Astrocyte (in vitro differentiated cells and primary cell): ENCODE data around the gene CUL7. TPM values are rescaled to one million over a fixed set of nuclear protein-coding genes. Genes with fewer than 3 reads are reported as not detected.

ENCODE experiments used
- DNase-seq: peaks from one replicate; pipeline ENCODE4 v3.0.0-alpha.2; 2010; ENCODE audit warnings: low read depth
- FAIRE-seq: peaks from 2 replicates; lab custom pipeline; 2011; peaks lifted over from hg19 to GRCh38; lab: Jason Lieb, UNC
- H2AFZ ChIP-seq: 2 replicates; pipeline ENCODE4 v1.6.0; 2012; ENCODE audit warnings: low read depth, low read length, inconsistent platforms
- H3K27ac ChIP-seq: 2 replicates; pipeline ENCODE4 v1.5.1; 2011; ENCODE audit warnings: low read depth, low read length, inconsistent platforms
- H3K27me3 ChIP-seq: 2 replicates; pipeline ENCODE4 v1.6.0; 2011; ENCODE audit warnings: low read length, inconsistent platforms; ENCODE audit not compliant: insufficient read depth
- H3K36me3 ChIP-seq: 2 replicates; pipeline ENCODE4 v1.5.1; 2011; ENCODE audit warnings: low read length, inconsistent platforms; ENCODE audit not compliant: insufficient read depth
- H3K4me1 ChIP-seq: 2 replicates; pipeline ENCODE4 v1.5.1; 2011; ENCODE audit warnings: low read length, inconsistent platforms; ENCODE audit not compliant: insufficient read depth
- H3K4me2 ChIP-seq: 2 replicates; pipeline ENCODE4 v1.6.0; 2012; ENCODE audit warnings: low read length, inconsistent platforms
- H3K4me3 ChIP-seq: 2 replicates; pipeline ENCODE4 v1.5.1; 2011; ENCODE audit warnings: low read depth, mild to moderate bottlenecking, low read length, inconsistent platforms; ENCODE audit not compliant: insufficient read depth
- H3K79me2 ChIP-seq: 2 replicates; pipeline ENCODE4 v1.6.0; 2012; ENCODE audit warnings: mild to moderate bottlenecking, low read length, inconsistent platforms; ENCODE audit not compliant: insufficient read depth
- H3K9ac ChIP-seq: 2 replicates; pipeline ENCODE4 v1.6.0; 2012; ENCODE audit warnings: mild to moderate bottlenecking, low read length, inconsistent platforms
- H3K9me3 ChIP-seq: 2 replicates; pipeline ENCODE4 v1.5.1; 2012; ENCODE audit warnings: low read depth, mild to moderate bottlenecking, low read length, inconsistent platforms; ENCODE audit not compliant: insufficient read depth
- H4K20me1 ChIP-seq: 2 replicates; pipeline ENCODE4 v1.6.0; 2012; ENCODE audit warnings: low read length, inconsistent platforms; ENCODE audit not compliant: insufficient read depth
- H3K27ac Mint-ChIP-seq: one replicate; pipeline ENCODE4 v1.8.0; 2021; ENCODE audit warnings: mild to moderate bottlenecking, mixed read lengths; ENCODE audit not compliant: unreplicated experiment
- H3K27me3 Mint-ChIP-seq: one replicate; pipeline ENCODE4 v1.8.0; 2021; ENCODE audit warnings: low read depth, mixed read lengths; ENCODE audit not compliant: unreplicated experiment
- H3K36me3 Mint-ChIP-seq: one replicate; pipeline ENCODE4 v1.8.0; 2021; ENCODE audit warnings: low read depth, mixed read lengths; ENCODE audit not compliant: unreplicated experiment
- H3K4me1 Mint-ChIP-seq: one replicate; pipeline ENCODE4 v1.8.0; 2021; ENCODE audit warnings: low read depth, mixed read lengths; ENCODE audit not compliant: unreplicated experiment
- H3K4me3 Mint-ChIP-seq: one replicate; pipeline ENCODE4 v1.8.0; 2021; ENCODE audit warnings: mild to moderate bottlenecking, moderate library complexity, mixed read lengths; ENCODE audit not compliant: unreplicated experiment
- H3K9me3 Mint-ChIP-seq: one replicate; pipeline ENCODE4 v1.8.0; 2021; ENCODE audit warnings: mild to moderate bottlenecking, mixed read lengths; ENCODE audit not compliant: unreplicated experiment
- EZH2 ChIP-seq: IDR thresholded peaks from 2 replicates; pipeline ENCODE4 v1.6.1; 2012; ENCODE audit warnings: mild to moderate bottlenecking, low read length, inconsistent platforms; ENCODE audit not compliant: insufficient read depth
- total RNA-seq: library from RNA; stranded (reverse); gene quantifications from 2 replicates; pipeline ENCODE4 v1.2.1, GENCODE V29; 2021
- TF ChIP-seq, protein P1 (sequence below): IDR thresholded peaks from 2 replicates; pipeline ENCODE4 v1.5.1; 2011; ENCODE audit warnings: low read depth, mild to moderate bottlenecking, inconsistent platforms, low read length, moderate library complexity; ENCODE audit not compliant: insufficient read depth

Gene CUL7
- total RNA-seq, 1 donor from 2014 or later: 21.2 TPM

DNA sequence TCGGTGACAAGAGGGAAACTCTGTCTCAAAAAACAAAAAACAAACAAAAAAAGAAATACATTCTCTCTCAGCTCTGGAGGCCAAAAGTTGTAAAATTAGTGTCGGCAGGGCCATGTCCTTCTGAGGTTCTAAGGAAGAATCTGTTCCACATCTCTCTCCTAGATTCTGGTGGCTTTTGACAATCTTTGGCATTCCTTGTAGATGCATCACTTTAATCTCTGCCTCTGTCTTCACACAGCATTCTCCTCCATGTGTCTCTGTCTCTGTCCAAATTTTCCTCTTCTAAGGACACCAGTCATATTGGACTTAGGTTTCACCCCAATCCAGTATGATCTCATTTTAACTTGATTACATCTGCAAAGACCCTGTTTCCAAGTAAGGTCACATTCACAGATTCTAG lies 60.2 kb downstream of the CUL7 start:
- DNase-seq (no peak), FAIRE-seq (peak; percentile 47)
- TF ChIP-seq, protein P1, sequence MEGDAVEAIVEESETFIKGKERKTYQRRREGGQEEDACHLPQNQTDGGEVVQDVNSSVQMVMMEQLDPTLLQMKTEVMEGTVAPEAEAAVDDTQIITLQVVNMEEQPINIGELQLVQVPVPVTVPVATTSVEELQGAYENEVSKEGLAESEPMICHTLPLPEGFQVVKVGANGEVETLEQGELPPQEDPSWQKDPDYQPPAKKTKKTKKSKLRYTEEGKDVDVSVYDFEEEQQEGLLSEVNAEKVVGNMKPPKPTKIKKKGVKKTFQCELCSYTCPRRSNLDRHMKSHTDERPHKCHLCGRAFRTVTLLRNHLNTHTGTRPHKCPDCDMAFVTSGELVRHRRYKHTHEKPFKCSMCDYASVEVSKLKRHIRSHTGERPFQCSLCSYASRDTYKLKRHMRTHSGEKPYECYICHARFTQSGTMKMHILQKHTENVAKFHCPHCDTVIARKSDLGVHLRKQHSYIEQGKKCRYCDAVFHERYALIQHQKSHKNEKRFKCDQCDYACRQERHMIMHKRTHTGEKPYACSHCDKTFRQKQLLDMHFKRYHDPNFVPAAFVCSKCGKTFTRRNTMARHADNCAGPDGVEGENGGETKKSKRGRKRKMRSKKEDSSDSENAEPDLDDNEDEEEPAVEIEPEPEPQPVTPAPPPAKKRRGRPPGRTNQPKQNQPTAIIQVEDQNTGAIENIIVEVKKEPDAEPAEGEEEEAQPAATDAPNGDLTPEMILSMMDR: no peak
- no peak for TF ChIP-seq EZH2
- H3K4me1 Mint-ChIP-seq: peaks cover 4% of the 10 kb centered on the region
- Histone ChIP-seq H3K4me2 (no peak overlapping the region), H3K4me1 (no peaks in the 10 kb centered on the region), H3K9ac (no peak overlapping the region), H3K4me3 (no peak overlapping the region), H3K36me3 (peaks cover 12% of the 10 kb centered on the region), H4K20me1 (peaks cover 29% of the 10 kb centered on the region), H3K9me3 (no peaks in the 10 kb centered on the region), H3K27ac (no peak overlapping the region), H2AFZ (no peak overlapping the region), H3K79me2 (peaks cover 28% of the 10 kb centered on the region), H3K27me3 (no peaks in the 10 kb centered on the region)
- H3K9me3 Mint-ChIP-seq: no peaks in the 10 kb centered on the region
- peaks cover 12% of the 10 kb centered on the region for H3K36me3 Mint-ChIP-seq
- no peak overlapping the region for H3K4me3 Mint-ChIP-seq
- H3K27me3 Mint-ChIP-seq: no peaks in the 10 kb centered on the region
- peak overlapping the region; percentile 13 for H3K27ac Mint-ChIP-seq

DNA sequence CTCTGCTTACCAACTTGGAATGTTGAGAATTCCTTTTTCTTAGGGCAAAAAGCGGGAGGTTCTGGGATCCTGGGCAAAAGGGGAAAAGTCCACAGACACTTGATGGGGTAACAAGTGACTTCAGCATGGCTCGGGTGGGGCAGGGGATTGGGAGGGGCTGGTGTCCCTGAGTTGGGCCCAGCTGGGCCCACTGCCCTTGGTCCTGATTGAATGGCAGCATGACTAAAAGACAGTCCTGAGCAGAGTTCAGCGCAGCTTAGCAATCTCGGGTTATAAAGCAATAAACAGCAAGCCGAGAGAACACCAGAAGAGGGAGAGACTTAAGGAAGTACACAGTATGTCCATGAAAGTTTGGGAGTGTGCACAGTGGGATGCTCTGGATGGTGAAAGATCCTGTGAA lies 63.7 kb downstream of the CUL7 start:
- Histone ChIP-seq H3K27ac (no peak overlapping the region), H3K4me2 (no peak overlapping the region), H2AFZ (no peak overlapping the region), H4K20me1 (peaks cover 63% of the 10 kb centered on the region), H3K9me3 (no peaks in the 10 kb centered on the region), H3K4me1 (peaks cover 17% of the 10 kb centered on the region), H3K79me2 (peaks cover 52% of the 10 kb centered on the region), H3K27me3 (no peaks in the 10 kb centered on the region), H3K4me3 (no peak overlapping the region), H3K9ac (no peak overlapping the region), H3K36me3 (peaks cover 12% of the 10 kb centered on the region)
- Mint-ChIP-seq H3K27me3 (no peaks in the 10 kb centered on the region), H3K4me1 (peaks cover 27% of the 10 kb centered on the region), H3K36me3 (peaks cover 14% of the 10 kb centered on the region), H3K4me3 (no peak overlapping the region), H3K27ac (no peak overlapping the region), H3K9me3 (no peaks in the 10 kb centered on the region)
- DNase-seq (no peak), FAIRE-seq (no peak)
- no peak for TF ChIP-seq EZH2
- TF ChIP-seq, protein P1: no peak

DNA sequence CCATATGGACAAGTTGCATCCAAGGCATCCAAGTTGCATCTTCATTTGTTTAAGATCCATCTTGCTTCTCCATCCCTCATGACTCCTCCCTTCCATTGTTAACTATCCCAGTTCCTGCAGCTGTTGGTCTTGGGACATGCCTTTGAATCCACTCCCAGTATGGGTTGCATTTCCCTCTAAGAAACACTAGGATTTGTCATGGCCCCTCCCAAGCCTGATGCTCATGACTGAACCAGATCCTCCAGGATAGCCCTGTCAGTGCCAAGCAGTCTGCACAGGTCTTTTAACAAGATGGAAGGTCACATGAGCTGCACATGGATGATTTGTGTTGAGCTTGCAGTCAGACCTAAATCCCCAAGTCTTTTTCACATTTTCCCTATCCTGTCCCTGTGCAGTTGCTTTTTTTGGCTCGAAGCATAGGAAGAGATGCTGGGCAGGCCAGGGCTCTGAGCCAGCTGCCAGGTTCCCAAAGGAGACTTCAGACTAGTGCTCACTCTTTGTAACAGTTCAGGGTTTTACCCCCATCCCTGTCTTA lies 65.1 kb downstream of the CUL7 start:
- Mint-ChIP-seq H3K9me3 (no peaks in the 10 kb centered on the region), H3K27me3 (no peaks in the 10 kb centered on the region), H3K4me1 (peaks cover 27% of the 10 kb centered on the region), H3K36me3 (peaks cover 13% of the 10 kb centered on the region), H3K27ac (no peak overlapping the region), H3K4me3 (no peak overlapping the region)
- no peak overlapping the region for H3K27ac ChIP-seq
- FAIRE-seq: no peak
- peaks cover 10% of the 10 kb centered on the region for H3K36me3 ChIP-seq
- peaks cover 21% of the 10 kb centered on the region for H3K4me1 ChIP-seq
- DNase-seq: peak; percentile 12
- H3K9ac ChIP-seq: no peak overlapping the region
- no peaks in the 10 kb centered on the region for H3K27me3 ChIP-seq
- no peak overlapping the region for H3K4me2 ChIP-seq
- no peak overlapping the region for H3K4me3 ChIP-seq
- no peak overlapping the region for H2AFZ ChIP-seq
- no peaks in the 10 kb centered on the region for H3K9me3 ChIP-seq
- peaks cover 53% of the 10 kb centered on the region for H3K79me2 ChIP-seq
- peaks cover 61% of the 10 kb centered on the region for H4K20me1 ChIP-seq
- no peak for TF ChIP-seq EZH2
- TF ChIP-seq, protein P1: no peak
